Stimulated activated CD8-positive, alpha-beta memory T cell treated with anti-CD3 and anti-CD28 coated beads, Interleukin-12 subunit alpha, Interleukin-12 subunit beta, amount 100 ng/mL, for 24 hours (primary cell): ENCODE results near the gene BRI3BP.
A peak's percentile ranks its signal among the peaks of the same experiment; 100 is the strongest.

Experiments
- DNase-seq: peaks from one replicate; pipeline ENCODE4 v3.0.0-alpha.2; 2020; ENCODE audit errors: extremely low read depth

Gene BRI3BP

GRCh38 chr12:124993626-124994436 is at the start of gene BRI3BP:
BRI3BP (plus strand) TSS chr12:124993645; CDS start chr12:124993791, 146 bp downstream.
- peak; percentile 45 for DNase-seq

- no peak for DNase-seq
Measured at GRCh38 chr12:124946447-124946793, 47.0 kb upstream of the BRI3BP start.

- no peak for DNase-seq
Measured at GRCh38 chr12:124947013-124947412, 46.4 kb upstream of the BRI3BP start.

- no peak for DNase-seq
Measured at GRCh38 chr12:124947561-124948398, 45.7 kb upstream of the BRI3BP start.

GRCh38 chr12:124949066-124949465 is 44.4 kb upstream of the BRI3BP start:
- no peak for DNase-seq

GRCh38 chr12:124949779-124950728 is 43.4 kb upstream of the BRI3BP start:
- DNase-seq = no peak

GRCh38 chr12:124952295-124952694 is 41.1 kb upstream of the BRI3BP start:
- no peak for DNase-seq

GRCh38 chr12:124952801-124953200 is 40.6 kb upstream of the BRI3BP start:
- no peak for DNase-seq

GRCh38 chr12:124953689-124954405 is 39.6 kb upstream of the BRI3BP start:
- DNase-seq = no peak

- DNase-seq = no peak
Measured at GRCh38 chr12:124954771-124955170, 38.7 kb upstream of the BRI3BP start.

- DNase-seq = no peak
Measured at GRCh38 chr12:124956571-124956970, 36.9 kb upstream of the BRI3BP start.

- no peak for DNase-seq
Measured at GRCh38 chr12:124961055-124961454, 32.4 kb upstream of the BRI3BP start.

- no peak for DNase-seq
Measured at GRCh38 chr12:124963211-124963610, 30.2 kb upstream of the BRI3BP start.

- no peak for DNase-seq
Measured at GRCh38 chr12:124964251-124964650, 29.2 kb upstream of the BRI3BP start.

- no peak for DNase-seq
Measured at GRCh38 chr12:124964836-124965462, 28.5 kb upstream of the BRI3BP start.

GRCh38 chr12:124967016-124967739 is 26.3 kb upstream of the BRI3BP start:
- DNase-seq = no peak

- DNase-seq = no peak
Measured at GRCh38 chr12:124968656-124969055, 24.8 kb upstream of the BRI3BP start.

- no peak for DNase-seq
Measured at GRCh38 chr12:124970647-124971402, 22.6 kb upstream of the BRI3BP start.

GRCh38 chr12:124971603-124972002 is 21.8 kb upstream of the BRI3BP start:
- no peak for DNase-seq
